Neural cell (in vitro differentiated cells): ENCODE measurements around the gene AKT1. TPM values are rescaled to one million over a fixed set of nuclear protein-coding genes. Genes with fewer than 3 reads are reported as not detected.
A peak's percentile ranks its signal among the peaks of the same experiment; 100 is the strongest.

Experiments used
- H2AFZ ChIP-seq: fragments of 200-600, 300-800 bp; sonication (generic), shearing (Covaris generic); 2 replicates; pipeline ENCODE4 v1.6.0; 2014; ENCODE audit warnings: low read depth, mild to moderate bottlenecking, antibody characterized with exemption, low read length, moderate library complexity
- H3F3A ChIP-seq: fragments of 200-600 bp; shearing (Covaris generic); 2 replicates; pipeline ENCODE4 v1.6.1; 2016; ENCODE audit warnings: mild to moderate bottlenecking, moderate library complexity, mixed read lengths, antibody characterized with exemption, low read length; ENCODE audit not compliant: insufficient read depth, poor library complexity, severe bottlenecking
- H3K27ac ChIP-seq: fragments of 200-600, 300-800 bp; sonication (generic), shearing (Covaris generic); 2 replicates; pipeline ENCODE4 v1.5.1; 2014; ENCODE audit warnings: mild to moderate bottlenecking, low read length, moderate library complexity
- H3K27me3 ChIP-seq: fragments of 300-800, 200-600 bp; sonication (generic), shearing (Covaris generic); 2 replicates; pipeline ENCODE4 v1.6.0; 2014; ENCODE audit warnings: mild to moderate bottlenecking, low read depth, low read length, moderate library complexity; ENCODE audit not compliant: insufficient read depth
- H3K36me3 ChIP-seq: fragments of 300-800, 200-600 bp; sonication (generic), shearing (Covaris generic); 2 replicates; pipeline ENCODE4 v1.5.1; 2014; ENCODE audit warnings: mild to moderate bottlenecking, antibody characterized with exemption, low read length, moderate library complexity; ENCODE audit not compliant: insufficient read depth
- H3K4me2 ChIP-seq: fragments of 300-800, 200-600 bp; sonication (generic), shearing (Covaris generic); 2 replicates; pipeline ENCODE4 v1.6.0; 2014; ENCODE audit warnings: mild to moderate bottlenecking, low read length
- H3K4me3 ChIP-seq: fragments of 300-800, 200-600 bp; sonication (generic), shearing (Covaris generic); 2 replicates; pipeline ENCODE4 v1.5.1; 2014; ENCODE audit warnings: mild to moderate bottlenecking, low read length, moderate library complexity
- H3K79me2 ChIP-seq: fragments of 200-600 bp; shearing (Covaris generic); replicated peaks from 2 replicates; pipeline ENCODE4 v1.6.0; 2014; ENCODE audit warnings: mild to moderate bottlenecking, low read length, moderate library complexity; ENCODE audit not compliant: insufficient read depth
- H3K9ac ChIP-seq: fragments of 300-800, 200-600 bp; sonication (generic), shearing (Covaris generic); 2 replicates; pipeline ENCODE4 v1.6.1; 2016; ENCODE audit warnings: mild to moderate bottlenecking, low read length, mixed read lengths
- H3K9me2 ChIP-seq: fragments of 200-600 bp; shearing (Covaris generic); 2 replicates; pipeline ENCODE4 v1.6.1; 2016; ENCODE audit warnings: mild to moderate bottlenecking, low read length, mixed read lengths; ENCODE audit not compliant: insufficient read depth
- H3K9me3 ChIP-seq: fragments of 200-600, 300-800 bp; sonication (generic), shearing (Covaris generic); 2 replicates; pipeline ENCODE4 v1.6.1; 2016; ENCODE audit warnings: mild to moderate bottlenecking, mixed run types, low read length, moderate library complexity, mixed read lengths
- H4K20me1 ChIP-seq: fragments of 200-600 bp; shearing (Covaris generic); 2 replicates; pipeline ENCODE4 v1.6.1; 2016; ENCODE audit warnings: mild to moderate bottlenecking, mixed run types; ENCODE audit not compliant: insufficient read depth
- CTCF ChIP-seq: fragments of 450-650 bp; IDR thresholded peaks from 2 replicates; pipeline ENCODE4 v1.5.1; 2014; ENCODE audit warnings: antibody characterized with exemption, mild to moderate bottlenecking, moderate library complexity; ENCODE audit not compliant: poor library complexity, severe bottlenecking
- EP300 ChIP-seq: fragments of 450-650 bp; conservative IDR thresholded peaks from 2 replicates; pipeline ENCODE4 v1.6.1; 2014; ENCODE audit warnings: antibody characterized with exemption, mild to moderate bottlenecking, moderate library complexity; ENCODE audit not compliant: poor library complexity, severe bottlenecking
- EZH2 ChIP-seq: fragments of 200-600, 300-800 bp; shearing (Covaris generic), sonication (generic); IDR thresholded peaks from 2 replicates; pipeline ENCODE4 v1.6.1; 2014; ENCODE audit warnings: antibody characterized with exemption, low read length, borderline replicate concordance, mild to moderate bottlenecking; ENCODE audit not compliant: insufficient read depth, poor library complexity, severe bottlenecking
- MXI1 ChIP-seq: fragments of 450-650 bp; conservative IDR thresholded peaks from 2 replicates; pipeline ENCODE4 v1.6.1; 2014; ENCODE audit warnings: antibody characterized with exemption, mild to moderate bottlenecking; ENCODE audit not compliant: poor library complexity, severe bottlenecking
- RAD21 ChIP-seq: fragments of 450-650 bp; conservative IDR thresholded peaks from 2 replicates; pipeline ENCODE4 v1.6.1; 2014; ENCODE audit warnings: antibody characterized with exemption, mild to moderate bottlenecking, moderate library complexity
- REST ChIP-seq: IDR thresholded peaks from 2 replicates; pipeline ENCODE4 v1.6.1; 2012; ENCODE audit warnings: borderline replicate concordance
- SMC3 ChIP-seq: fragments of 450-650 bp; conservative IDR thresholded peaks from 2 replicates; pipeline ENCODE4 v1.6.1; 2014; ENCODE audit warnings: antibody characterized with exemption, mild to moderate bottlenecking, moderate library complexity; ENCODE audit not compliant: poor library complexity
- TAF1 ChIP-seq: IDR thresholded peaks from 2 replicates; pipeline ENCODE4 v1.6.1; 2012; ENCODE audit warnings: low read depth
- polyA plus RNA-seq: library from polyadenylated mRNA; depleted of rRNA; stranded (reverse); fragments of >200 nt; gene quantifications from 2 replicates; pipeline ENCODE4 v1.2.3, GENCODE V29; 2014

Gene AKT1
- polyA plus RNA-seq, 1 donor from 2014 or later, result 159 TPM

GRCh38 chr14:104796687-104797081 lies 1.1 kb upstream of the AKT1 start:
- TF ChIP-seq REST (no peak), TAF1 (no peak), SMC3 (no peak), RAD21 (no peak), EP300 (no peak), CTCF (no peak)
- H3K27me3 ChIP-seq, result peaks cover 41% of the 10 kb centered on the region
- H3K4me2 ChIP-seq, result no peak overlapping the region

GRCh38 chr14:104795781-104796686 lies 486 bp upstream of the AKT1 start:
- no peak overlapping the region for H2AFZ ChIP-seq

More at GRCh38 chr14:104796687-104797081, 1.1 kb upstream of the AKT1 start:
- Histone ChIP-seq H3K4me3 (no peak overlapping the region), H4K20me1 (no peaks in the 10 kb centered on the region), H3K36me3 (no peaks in the 10 kb centered on the region), H3K9ac (no peak overlapping the region), H3K9me3 (no peaks in the 10 kb centered on the region), H3K79me2 (peaks cover 23% of the 10 kb centered on the region), H2AFZ (no peak overlapping the region), H3K9me2 (no peaks in the 10 kb centered on the region), H3K27ac (no peak overlapping the region), H3F3A (no peaks in the 10 kb centered on the region)

More at GRCh38 chr14:104795781-104796686, 486 bp upstream of the AKT1 start:
- Histone ChIP-seq H3K36me3 (no peaks in the 10 kb centered on the region), H3K9me2 (no peaks in the 10 kb centered on the region), H3K4me2 (no peak overlapping the region), H4K20me1 (no peaks in the 10 kb centered on the region), H3K9me3 (no peaks in the 10 kb centered on the region), H3K27ac (no peak overlapping the region), H3K4me3 (peak overlapping the region; percentile 63), H3K27me3 (peaks cover 34% of the 10 kb centered on the region), H3K9ac (peak overlapping the region; percentile 58), H3F3A (no peaks in the 10 kb centered on the region), H3K79me2 (peaks cover 23% of the 10 kb centered on the region)
- TF ChIP-seq EZH2 (no peak), SMC3 (no peak), CTCF (no peak), MXI1 (no peak)
